HG03354 (cell line): ENCODE data around the gene RAD23A.
"Not testable (repeated sequence)": the region's sequence is repeated elsewhere in the genome, so short reads cannot be mapped to it uniquely, and the experiment has no call there.

ENCODE experiments used
- ATAC-seq: cut with Tn5 transposase; IDR thresholded peaks from one replicate; pipeline ENCODE4 v1.9.1; 2021; ENCODE audit warnings: mild to moderate bottlenecking; ENCODE audit not compliant: unreplicated experiment, poor library complexity, severe bottlenecking

Gene RAD23A

GRCh38 chr19:12945479-12946091, at the start of gene RAD23A:
RAD23A (plus strand) TSS chr19:12945862; CDS start chr19:12945949, 87 bp downstream.
- peak; percentile 79 for ATAC-seq

GRCh38 chr19:12896460-12896859, 49.2 kb upstream of the RAD23A start:
- no peak for ATAC-seq

- peak; percentile 86 for ATAC-seq
Observed at GRCh38 chr19:12899891-12900518, 45.7 kb upstream of the RAD23A start.

GRCh38 chr19:12907166-12907565, 38.5 kb upstream of the RAD23A start:
- no peak for ATAC-seq

- ATAC-seq: no peak
Observed at GRCh38 chr19:12912571-12912970, 33.1 kb upstream of the RAD23A start.

- no peak for ATAC-seq
Observed at GRCh38 chr19:12913011-12913561, 32.6 kb upstream of the RAD23A start.

GRCh38 chr19:12913851-12914690, 31.6 kb upstream of the RAD23A start:
- ATAC-seq: no peak

- not testable (repeated sequence) for ATAC-seq
Observed at GRCh38 chr19:12915860-12916259, 29.8 kb upstream of the RAD23A start.

- no peak for ATAC-seq
Observed at GRCh38 chr19:12918253-12918652, 27.4 kb upstream of the RAD23A start.

- no peak for ATAC-seq
Observed at GRCh38 chr19:12921047-12921446, 24.6 kb upstream of the RAD23A start.

- no peak for ATAC-seq
Observed at GRCh38 chr19:12922959-12923358, 22.7 kb upstream of the RAD23A start.

GRCh38 chr19:12924621-12925310, 20.9 kb upstream of the RAD23A start:
- no peak for ATAC-seq

- no peak for ATAC-seq
Observed at GRCh38 chr19:12930002-12930645, 15.5 kb upstream of the RAD23A start.

- ATAC-seq: no peak
Observed at GRCh38 chr19:12932392-12933286, 13.0 kb upstream of the RAD23A start.

GRCh38 chr19:12933287-12934072, 12.2 kb upstream of the RAD23A start, which contains the start of gene FARSA:
FARSA (minus strand) TSS chr19:12933711; CDS start chr19:12933696, 15 bp downstream.
- ATAC-seq: peak; percentile 56

GRCh38 chr19:12935071-12935470, 10.6 kb upstream of the RAD23A start:
- ATAC-seq: no peak

GRCh38 chr19:12936582-12936981, 9.1 kb upstream of the RAD23A start:
- ATAC-seq: no peak
